Esophagus squamous epithelium (tissue), 5 donors: ENCODE data around the gene BCL11B. TPM values are rescaled to one million over a fixed set of nuclear protein-coding genes. Genes with fewer than 3 reads are reported as not detected.

ENCODE experiments used
- DNase-seq: peaks from one replicate; lab custom pipeline; 2025; lab: John Stamatoyannopoulos, UW
- H3K27ac ChIP-seq, 4 donors: fragments of 200-600 bp; sonication (generic); one replicate each; pipeline ENCODE4 v1.5.1; 2016 to 2019; ENCODE audit warnings: mild to moderate bottlenecking in 1 of 4
- H3K27me3 ChIP-seq, 4 donors: fragments of 200-600 bp; sonication (generic); 1 replicate in 3 of 4; 2 replicates in 1 of 4; pipeline versions ENCODE4 v1.5.1 to v1.6.0; 2017 to 2021; ENCODE audit warnings: antibody characterized with exemption in 1 of 4
- H3K36me3 ChIP-seq, 3 donors: fragments of 200-600 bp; sonication (generic); one replicate each; pipeline ENCODE4 v1.5.1; 2016 to 2019
- H3K4me1 ChIP-seq, 3 donors: fragments of 200-600 bp; sonication (generic); one replicate each; pipeline ENCODE4 v1.5.1; 2017 to 2019
- H3K4me3 ChIP-seq, 4 donors: fragments of 200-600 bp; sonication (generic); 1 replicate in 3 of 4; 2 replicates in 1 of 4; pipeline ENCODE4 v1.5.1; 2016 to 2019; ENCODE audit warnings: mild to moderate bottlenecking in 2 of 4, moderate library complexity in 1 of 4
- H3K9me3 ChIP-seq, 3 donors: fragments of 200-600 bp; sonication (generic); one replicate each; pipeline ENCODE4 v1.5.1; 2016 to 2019
- POLR2A ChIP-seq, 4 donors: fragments of 450-650 bp; IDR thresholded peaks; one replicate each; pipeline ENCODE4 v1.6.1; 2017; ENCODE audit warnings: antibody characterized with exemption in 4 of 4, mild to moderate bottlenecking in 4 of 4, moderate library complexity in 3 of 4
- WGBS, 2 donors: methylation state at CpG; one replicate each; pipeline ENCODE4 v1.1.5; 2018; 5-methylcytosine and 5-hydroxymethylcytosine counted together
- intact Hi-C: fragments of 100-400 bp; cut with DNase I; formaldehyde crosslinking; loops from one replicate; pipeline ENCODE4 v1.15.0; 2022
- total RNA-seq, 4 donors: library from RNA; depleted of rRNA; stranded (reverse); fragments of >200 nt; gene quantifications; one replicate each; pipeline ENCODE4 v1.1.0, GENCODE V29; 2016
- TF ChIP-seq, protein P1 (sequence below), 6 experiments: fragments of 450-650 bp in 4 of 6; fragments of 200-600 bp in 2 of 6; sonication (generic) in 2 of 6; IDR thresholded peaks; one replicate each; pipeline ENCODE4 v1.5.1; 2016 to 2019; ENCODE audit warnings: antibody characterized with exemption in 6 of 6, mild to moderate bottlenecking in 4 of 6, moderate library complexity in 4 of 6
- donor health status: DM: yes; HTN: yes; CAD: no.

BCL11B gene
- total RNA-seq, 4 donors from 2014 or later = 10.1 to 19.3 (median 12.9) TPM

DNA sequence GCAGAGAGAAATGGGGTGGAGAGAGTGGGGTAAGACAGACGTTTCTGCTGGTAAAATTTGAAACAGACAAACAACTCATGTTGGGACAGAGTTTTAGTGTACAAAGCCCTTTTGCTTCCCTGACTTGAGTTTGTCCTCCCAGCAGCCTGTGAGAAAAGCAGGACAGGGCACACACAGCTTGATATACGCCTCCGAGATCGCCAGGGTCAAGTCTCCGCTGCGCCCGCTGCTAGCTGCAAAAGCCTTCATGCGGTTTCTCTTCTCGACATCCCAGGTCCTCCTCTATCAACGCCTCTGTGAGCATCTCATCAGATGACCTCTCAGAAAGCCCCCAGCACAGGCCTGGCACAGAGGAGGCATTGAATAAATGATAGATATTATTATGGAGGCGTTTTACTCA, 9.4 kb upstream of the BCL11B start:
- H3K27me3 ChIP-seq = peaks cover 0 to 85% (median 0%) of the 10 kb centered on the region in 4 donors
- no peak for DNase-seq
- WGBS, 2 donors = 79 to 87% methylated on average over 9 to 11 of the region's 11 CpGs

DNA sequence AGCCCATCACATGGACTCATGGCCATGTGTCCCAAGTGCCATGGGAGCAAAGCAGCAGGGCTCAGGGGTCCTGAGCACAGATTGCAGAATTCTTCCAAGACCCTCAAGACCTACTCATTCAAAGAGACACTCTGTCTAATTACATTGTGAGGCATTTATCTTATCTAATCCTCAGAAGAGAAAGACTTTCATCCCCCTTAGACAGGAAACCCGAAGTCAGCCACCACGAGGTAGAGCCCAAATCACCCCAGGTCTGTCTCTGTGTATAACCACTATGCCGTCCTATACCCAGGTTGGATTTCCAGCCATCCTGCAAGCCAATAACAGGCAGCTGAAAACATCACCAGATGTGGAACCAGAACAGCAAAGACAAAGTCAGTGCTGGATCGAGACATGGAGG, 8.9 kb upstream of the BCL11B start:
- DNase-seq = no peak
- no peak for TF ChIP-seq POLR2A (IDR thresholded peaks at IDR 0.05)
- TF ChIP-seq, protein P1, sequence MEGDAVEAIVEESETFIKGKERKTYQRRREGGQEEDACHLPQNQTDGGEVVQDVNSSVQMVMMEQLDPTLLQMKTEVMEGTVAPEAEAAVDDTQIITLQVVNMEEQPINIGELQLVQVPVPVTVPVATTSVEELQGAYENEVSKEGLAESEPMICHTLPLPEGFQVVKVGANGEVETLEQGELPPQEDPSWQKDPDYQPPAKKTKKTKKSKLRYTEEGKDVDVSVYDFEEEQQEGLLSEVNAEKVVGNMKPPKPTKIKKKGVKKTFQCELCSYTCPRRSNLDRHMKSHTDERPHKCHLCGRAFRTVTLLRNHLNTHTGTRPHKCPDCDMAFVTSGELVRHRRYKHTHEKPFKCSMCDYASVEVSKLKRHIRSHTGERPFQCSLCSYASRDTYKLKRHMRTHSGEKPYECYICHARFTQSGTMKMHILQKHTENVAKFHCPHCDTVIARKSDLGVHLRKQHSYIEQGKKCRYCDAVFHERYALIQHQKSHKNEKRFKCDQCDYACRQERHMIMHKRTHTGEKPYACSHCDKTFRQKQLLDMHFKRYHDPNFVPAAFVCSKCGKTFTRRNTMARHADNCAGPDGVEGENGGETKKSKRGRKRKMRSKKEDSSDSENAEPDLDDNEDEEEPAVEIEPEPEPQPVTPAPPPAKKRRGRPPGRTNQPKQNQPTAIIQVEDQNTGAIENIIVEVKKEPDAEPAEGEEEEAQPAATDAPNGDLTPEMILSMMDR (IDR thresholded peaks at IDR 0.05) = no peak

More for the DNA sequence above, 9.4 kb upstream of the BCL11B start:
- H3K4me3 ChIP-seq = no peak overlapping the region
- H3K36me3 ChIP-seq = no peaks in the 10 kb centered on the region
- no peaks in the 10 kb centered on the region for H3K9me3 ChIP-seq
- intact Hi-C loops = no loop called here
- TF ChIP-seq, protein P1 (IDR thresholded peaks at IDR 0.05) = no peak
- TF ChIP-seq POLR2A (IDR thresholded peaks at IDR 0.05) = no peak
- H3K27ac ChIP-seq = no peak overlapping the region
- H3K4me1 ChIP-seq = no peaks in the 10 kb centered on the region

DNA sequence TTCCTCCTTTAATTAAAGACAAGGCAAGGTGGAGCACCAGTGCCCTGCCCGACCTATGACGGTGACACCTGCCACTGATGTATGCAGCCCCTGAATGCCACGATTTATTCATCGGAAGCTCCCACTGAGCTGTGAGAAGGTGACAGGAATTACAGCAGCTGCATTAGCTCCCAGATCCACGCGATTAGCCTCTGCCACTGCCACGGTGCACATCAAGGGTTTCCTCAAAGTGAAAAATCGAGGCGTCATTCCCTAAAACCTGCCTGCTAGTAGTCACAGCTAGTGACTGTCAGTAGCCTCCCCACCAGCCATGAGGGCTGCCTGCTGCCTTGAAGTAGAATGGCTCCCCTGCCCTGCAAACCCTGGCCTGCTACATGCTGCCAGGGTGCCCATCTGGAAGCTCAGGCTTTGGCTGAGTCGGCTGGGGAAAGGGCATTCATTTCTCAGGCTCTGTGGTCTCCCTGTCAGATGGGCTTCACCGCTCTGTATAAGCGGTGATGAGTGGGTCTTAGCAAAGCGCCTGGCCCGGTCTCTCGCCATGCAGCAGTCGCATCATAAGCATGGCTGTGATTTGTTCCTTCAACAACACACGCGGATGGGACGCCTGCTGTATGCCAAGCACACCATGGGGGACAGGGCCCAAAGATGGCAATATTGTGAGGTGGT, 8.2 kb upstream of the BCL11B start:
- 52 to 79% methylated on average over 6 to 9 of the region's 19 CpGs for WGBS, 2 donors
- no peak overlapping the region for H3K27ac ChIP-seq
- TF ChIP-seq POLR2A (IDR thresholded peaks at IDR 0.05) = no peak
- TF ChIP-seq, protein P1 (IDR thresholded peaks at IDR 0.05) = no peak
- H3K4me3 ChIP-seq = no peak overlapping the region
- DNase-seq = no peak
- H3K27me3 ChIP-seq = peaks cover 0 to 73% (median 0%) of the 10 kb centered on the region in 4 donors
- no peaks in the 10 kb centered on the region for H3K4me1 ChIP-seq
- H3K36me3 ChIP-seq = no peaks in the 10 kb centered on the region
- intact Hi-C loops = no loop called here
- H3K9me3 ChIP-seq = no peaks in the 10 kb centered on the region

More for the DNA sequence above, 8.9 kb upstream of the BCL11B start:
- Histone ChIP-seq H3K27ac (no peak overlapping the region), H3K27me3 (peaks cover 0 to 79% (median 0%) of the 10 kb centered on the region in 4 donors), H3K4me3 (no peak overlapping the region), H3K9me3 (no peaks in the 10 kb centered on the region), H3K4me1 (no peaks in the 10 kb centered on the region), H3K36me3 (no peaks in the 10 kb centered on the region)
- intact Hi-C loops = no loop called here
- 58 to 67% methylated on average over 4 of the region's 4 CpGs for WGBS, 2 donors

DNA sequence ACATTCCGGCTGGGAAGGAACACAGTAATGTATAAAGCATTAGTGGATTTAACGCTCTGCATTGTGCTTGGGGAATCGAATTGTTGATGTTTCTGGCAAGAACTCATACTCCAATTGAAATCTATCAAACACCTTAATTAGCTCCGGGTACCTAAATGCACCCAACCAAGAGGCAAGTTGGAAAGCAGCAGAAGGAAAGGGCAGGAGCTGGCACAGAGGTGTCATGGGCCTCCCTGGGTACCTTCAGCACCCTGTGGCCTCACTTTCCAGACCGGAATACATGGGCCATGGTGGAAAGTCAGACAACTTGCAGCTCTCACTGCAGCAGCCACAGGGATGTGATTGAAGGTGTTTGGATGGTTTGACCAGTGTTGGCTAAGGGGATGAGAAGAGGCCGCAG, 6.8 kb upstream of the BCL11B start:
- Histone ChIP-seq H3K4me3 (no peak overlapping the region), H3K27ac (no peak overlapping the region), H3K9me3 (no peaks in the 10 kb centered on the region), H3K36me3 (no peaks in the 10 kb centered on the region), H3K4me1 (peaks cover 8 to 12% (median 11%) of the 10 kb centered on the region in 3 donors), H3K27me3 (peaks cover 0 to 73% (median 0%) of the 10 kb centered on the region in 4 donors)
- TF ChIP-seq, protein P1 (IDR thresholded peaks at IDR 0.05) = no peak
- no peak for TF ChIP-seq POLR2A (IDR thresholded peaks at IDR 0.05)
- WGBS, 2 donors = 79 to 83% methylated on average over 4 to 6 of the region's 6 CpGs
- intact Hi-C loops = loop anchor here (10.0 kb wide), 1 partner anchor 1144 kb away; no protein-coding TSS in a partner anchor
- no peak for DNase-seq

DNA sequence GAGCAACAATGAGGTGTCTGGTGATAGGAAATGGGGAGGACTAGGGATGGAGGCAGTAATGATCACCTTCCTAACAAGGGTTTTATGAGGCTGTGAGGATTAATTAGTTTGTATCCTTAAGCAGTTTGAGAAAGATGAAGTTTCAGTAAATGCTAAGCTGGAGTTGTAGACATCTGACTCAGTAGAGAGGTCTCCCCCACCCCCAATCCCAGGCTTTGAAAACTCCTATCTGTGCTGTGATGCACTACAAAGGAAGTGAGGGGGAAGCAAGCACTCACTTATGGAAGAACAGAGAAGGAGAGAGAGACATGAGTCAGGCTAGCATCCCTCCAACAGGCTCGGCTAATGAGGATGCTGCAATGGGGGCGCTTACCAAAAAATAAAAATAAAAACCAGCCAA, 5.5 kb upstream of the BCL11B start:
- Histone ChIP-seq H3K4me3 (no peak overlapping the region), H3K9me3 (no peaks in the 10 kb centered on the region), H3K27me3 (peaks cover 0 to 74% (median 0%) of the 10 kb centered on the region in 4 donors), H3K36me3 (no peaks in the 10 kb centered on the region), H3K27ac (no peak overlapping the region), H3K4me1 (peaks cover 17 to 25% (median 23%) of the 10 kb centered on the region in 3 donors)
- intact Hi-C loops = loop anchor here (10.0 kb wide), 1 partner anchor 1143 kb away; no protein-coding TSS in a partner anchor
- WGBS, 2 donors = 19 to 50% methylated on average over 2 of the region's 2 CpGs
- TF ChIP-seq, protein P1 (IDR thresholded peaks at IDR 0.05) = no peak
- TF ChIP-seq POLR2A (IDR thresholded peaks at IDR 0.05) = no peak
- DNase-seq = no peak
